Uterus (tissue), 2 donors: ENCODE data around the gene C4orf36.

Experiments
- POLR2A ChIP-seq, 2 donors: fragments of 450-650 bp; IDR thresholded peaks; one replicate each; pipeline ENCODE4 v1.6.1; 2016; ENCODE audit warnings: antibody characterized with exemption in 2 of 2, mild to moderate bottlenecking in 1 of 2, moderate library complexity in 1 of 2
- TF ChIP-seq, protein P1 (sequence below), 4 experiments: fragments of 200-600 bp in 2 of 4; fragments of 450-650 bp in 2 of 4; sonication (generic) in 2 of 4; IDR thresholded peaks; one replicate each; pipeline ENCODE4 v1.5.1; 2016 to 2019; ENCODE audit warnings: antibody characterized with exemption in 4 of 4, mild to moderate bottlenecking in 2 of 4, moderate library complexity in 1 of 4

DNA sequence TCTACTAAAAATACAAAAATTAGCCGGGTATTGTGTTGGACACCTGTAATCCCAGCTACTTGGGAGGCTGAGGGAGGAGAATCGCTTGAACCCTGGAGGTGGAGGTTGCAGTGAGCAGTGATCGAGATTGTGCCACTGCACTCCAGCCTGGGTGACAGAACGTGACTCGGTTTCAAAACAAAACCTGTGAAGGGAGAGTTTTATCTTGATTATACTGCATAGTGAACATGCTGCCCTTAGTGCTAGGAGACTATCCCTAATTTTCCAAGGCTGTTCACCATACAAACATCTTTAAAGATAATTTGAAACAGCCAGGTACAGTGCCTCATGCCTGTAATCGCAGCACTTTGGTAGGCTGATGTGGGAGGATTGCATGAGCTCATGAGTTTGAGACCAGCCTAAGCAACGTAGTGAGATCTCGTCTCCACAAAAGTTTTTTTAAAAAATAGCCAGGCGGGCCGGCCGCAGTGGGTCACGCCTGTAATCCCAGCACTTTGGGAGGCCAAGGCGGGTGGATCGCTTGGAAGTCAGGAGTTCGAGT, 48.8 kb upstream of the C4orf36 start:
- TF ChIP-seq, protein P1, sequence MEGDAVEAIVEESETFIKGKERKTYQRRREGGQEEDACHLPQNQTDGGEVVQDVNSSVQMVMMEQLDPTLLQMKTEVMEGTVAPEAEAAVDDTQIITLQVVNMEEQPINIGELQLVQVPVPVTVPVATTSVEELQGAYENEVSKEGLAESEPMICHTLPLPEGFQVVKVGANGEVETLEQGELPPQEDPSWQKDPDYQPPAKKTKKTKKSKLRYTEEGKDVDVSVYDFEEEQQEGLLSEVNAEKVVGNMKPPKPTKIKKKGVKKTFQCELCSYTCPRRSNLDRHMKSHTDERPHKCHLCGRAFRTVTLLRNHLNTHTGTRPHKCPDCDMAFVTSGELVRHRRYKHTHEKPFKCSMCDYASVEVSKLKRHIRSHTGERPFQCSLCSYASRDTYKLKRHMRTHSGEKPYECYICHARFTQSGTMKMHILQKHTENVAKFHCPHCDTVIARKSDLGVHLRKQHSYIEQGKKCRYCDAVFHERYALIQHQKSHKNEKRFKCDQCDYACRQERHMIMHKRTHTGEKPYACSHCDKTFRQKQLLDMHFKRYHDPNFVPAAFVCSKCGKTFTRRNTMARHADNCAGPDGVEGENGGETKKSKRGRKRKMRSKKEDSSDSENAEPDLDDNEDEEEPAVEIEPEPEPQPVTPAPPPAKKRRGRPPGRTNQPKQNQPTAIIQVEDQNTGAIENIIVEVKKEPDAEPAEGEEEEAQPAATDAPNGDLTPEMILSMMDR (IDR thresholded peaks at IDR 0.05): no peak
- no peak for TF ChIP-seq POLR2A (IDR thresholded peaks at IDR 0.05)
